Fibroblast of lung (primary cell): ENCODE measurements around the gene EYS.

Experiments used
- EZH2 ChIP-seq: IDR thresholded peaks from 2 replicates; pipeline ENCODE4 v1.5.1; 2012; ENCODE audit warnings: low read length, control low read depth, mild to moderate bottlenecking; ENCODE audit errors: missing control alignments
- TF ChIP-seq, protein P1 (sequence below), 2 donors: IDR thresholded peaks in 1 of 2; conservative IDR thresholded peaks in 1 of 2; 1 replicate in 1 of 2; 2 replicates in 1 of 2; pipeline ENCODE4 v1.5.1; 2011 to 2012; ENCODE audit warnings: low read length in 2 of 2, control low read depth in 1 of 2, inconsistent platforms in 1 of 2, low read depth in 1 of 2, mild to moderate bottlenecking in 1 of 2

DNA sequence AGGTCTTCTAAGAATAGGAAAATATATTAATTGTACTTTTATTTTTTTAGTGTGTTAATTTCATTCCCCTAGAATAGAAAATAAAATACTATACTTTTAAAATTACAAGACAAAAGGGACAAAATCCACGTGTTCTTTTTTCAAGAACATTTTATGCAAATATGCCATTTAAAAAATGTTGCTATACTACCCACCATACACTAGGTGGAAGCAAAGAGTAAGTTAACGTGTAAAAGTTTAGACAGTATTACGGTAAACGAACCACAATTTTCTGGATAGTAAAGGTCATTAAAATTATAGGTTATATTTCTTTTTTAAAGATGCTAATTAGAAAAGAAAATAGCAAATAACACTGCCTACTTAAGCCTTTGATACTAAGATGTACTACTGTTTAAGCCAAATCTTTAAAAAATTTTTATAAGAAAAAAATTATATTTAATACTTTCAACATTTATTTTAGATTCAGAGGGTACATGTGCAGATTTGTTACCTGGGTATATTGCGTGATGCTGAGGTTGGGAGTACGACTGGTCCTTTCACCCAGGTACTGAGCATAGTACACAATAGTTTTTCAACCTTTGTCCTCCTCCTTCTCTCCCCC lies 1783.8 kb downstream of the EYS start:
- TF ChIP-seq, protein P1, sequence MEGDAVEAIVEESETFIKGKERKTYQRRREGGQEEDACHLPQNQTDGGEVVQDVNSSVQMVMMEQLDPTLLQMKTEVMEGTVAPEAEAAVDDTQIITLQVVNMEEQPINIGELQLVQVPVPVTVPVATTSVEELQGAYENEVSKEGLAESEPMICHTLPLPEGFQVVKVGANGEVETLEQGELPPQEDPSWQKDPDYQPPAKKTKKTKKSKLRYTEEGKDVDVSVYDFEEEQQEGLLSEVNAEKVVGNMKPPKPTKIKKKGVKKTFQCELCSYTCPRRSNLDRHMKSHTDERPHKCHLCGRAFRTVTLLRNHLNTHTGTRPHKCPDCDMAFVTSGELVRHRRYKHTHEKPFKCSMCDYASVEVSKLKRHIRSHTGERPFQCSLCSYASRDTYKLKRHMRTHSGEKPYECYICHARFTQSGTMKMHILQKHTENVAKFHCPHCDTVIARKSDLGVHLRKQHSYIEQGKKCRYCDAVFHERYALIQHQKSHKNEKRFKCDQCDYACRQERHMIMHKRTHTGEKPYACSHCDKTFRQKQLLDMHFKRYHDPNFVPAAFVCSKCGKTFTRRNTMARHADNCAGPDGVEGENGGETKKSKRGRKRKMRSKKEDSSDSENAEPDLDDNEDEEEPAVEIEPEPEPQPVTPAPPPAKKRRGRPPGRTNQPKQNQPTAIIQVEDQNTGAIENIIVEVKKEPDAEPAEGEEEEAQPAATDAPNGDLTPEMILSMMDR (conservative IDR thresholded peaks at IDR 0.05 in 1 of 2, IDR thresholded peaks at IDR 0.05 in 1 of 2; ENCODE audit: low read depth in 1 of 2, low read length in 2 of 2) = peak in 1 of 2 donors; percentile 59
- TF ChIP-seq EZH2 = no peak
